GM18909 (cell line): Measurements from ENCODE around the gene UBE2R2.

Experiments used
- ATAC-seq: cut with Tn5 transposase; IDR thresholded peaks from one replicate; pipeline ENCODE4 v1.9.1; 2021; ENCODE audit warnings: mild to moderate bottlenecking; ENCODE audit not compliant: unreplicated experiment, poor library complexity

The UBE2R2 gene

GRCh38 chr9:33880211-33881089 lies 63.5 kb downstream of the UBE2R2 start:
- ATAC-seq, result no peak

DNA sequence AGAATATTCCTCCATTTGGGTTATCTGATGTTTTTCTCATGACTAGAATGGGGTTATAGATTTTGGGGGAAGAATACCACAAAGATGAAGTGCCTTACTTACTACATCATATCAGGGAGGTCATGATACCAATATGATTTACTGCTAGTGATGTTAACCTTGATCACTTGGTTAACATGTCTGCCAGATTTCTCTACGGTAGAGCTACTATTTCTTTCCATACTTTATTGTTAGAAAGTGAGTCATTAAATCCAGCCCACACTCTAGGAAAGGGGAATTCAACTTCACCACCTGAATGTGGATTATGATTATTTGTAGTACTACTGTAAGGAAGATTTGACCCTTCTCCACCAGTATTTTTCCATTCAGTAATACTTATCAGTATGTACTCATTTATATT lies 64.7 kb downstream of the UBE2R2 start:
- ATAC-seq, result no peak

DNA sequence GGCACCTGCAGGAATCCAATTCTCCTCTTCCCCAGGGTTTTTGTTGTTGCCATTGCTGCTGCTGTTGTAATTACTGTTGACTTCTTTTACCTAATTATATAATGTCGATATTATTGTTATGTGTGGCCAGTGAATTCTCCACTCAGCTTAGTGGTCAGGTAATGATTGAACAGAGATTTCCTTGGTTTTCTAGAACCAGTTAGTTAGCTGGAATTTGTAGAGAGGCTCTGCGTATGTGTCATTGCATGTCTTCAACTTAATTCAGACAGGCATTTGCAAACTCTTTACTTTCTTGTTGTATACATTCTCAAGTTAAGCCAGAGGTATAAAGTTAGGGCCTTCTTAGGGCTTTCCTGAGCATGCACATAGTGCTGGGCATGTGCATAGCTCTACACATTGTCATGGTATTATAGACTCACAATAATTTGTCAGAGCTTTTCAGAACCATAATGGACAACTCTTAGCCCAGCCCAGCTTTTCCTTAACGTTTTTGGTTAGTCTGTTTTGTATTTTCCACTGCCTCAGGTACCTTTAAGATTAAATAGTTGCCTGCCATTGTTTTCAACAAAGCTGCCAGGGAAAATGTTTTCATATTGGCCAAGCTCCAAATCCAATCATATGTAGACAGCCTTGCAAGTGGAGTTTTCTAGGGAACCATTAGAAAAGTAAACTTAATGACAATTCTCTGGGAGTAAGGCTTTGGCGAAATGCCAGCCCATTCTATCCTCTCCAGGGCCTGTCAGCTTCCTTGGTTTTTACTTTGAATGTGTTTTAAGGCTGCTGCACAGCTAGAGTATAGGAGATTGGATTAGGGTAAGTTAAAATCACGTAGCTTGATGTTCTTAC lies 68.1 kb downstream of the UBE2R2 start:
- ATAC-seq, result no peak

DNA sequence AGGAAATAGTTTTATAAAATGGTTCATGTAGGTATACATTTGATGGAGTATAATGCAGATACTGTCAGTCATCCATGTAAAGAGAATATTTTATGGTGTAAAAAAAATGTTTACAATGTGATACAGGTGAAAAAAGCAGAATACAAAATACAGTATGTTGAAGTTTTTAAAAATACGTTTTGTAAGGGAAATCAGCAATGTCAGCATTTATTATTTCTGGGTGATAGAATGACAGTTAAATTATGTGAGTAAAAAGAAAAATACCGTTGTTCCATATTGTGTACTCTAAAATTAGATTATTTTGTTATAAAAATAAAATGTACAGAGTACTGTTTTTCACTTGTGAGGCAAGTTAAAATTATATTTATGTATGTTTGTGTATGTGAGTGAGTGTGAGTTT lies 69.0 kb downstream of the UBE2R2 start:
- no peak for ATAC-seq

DNA sequence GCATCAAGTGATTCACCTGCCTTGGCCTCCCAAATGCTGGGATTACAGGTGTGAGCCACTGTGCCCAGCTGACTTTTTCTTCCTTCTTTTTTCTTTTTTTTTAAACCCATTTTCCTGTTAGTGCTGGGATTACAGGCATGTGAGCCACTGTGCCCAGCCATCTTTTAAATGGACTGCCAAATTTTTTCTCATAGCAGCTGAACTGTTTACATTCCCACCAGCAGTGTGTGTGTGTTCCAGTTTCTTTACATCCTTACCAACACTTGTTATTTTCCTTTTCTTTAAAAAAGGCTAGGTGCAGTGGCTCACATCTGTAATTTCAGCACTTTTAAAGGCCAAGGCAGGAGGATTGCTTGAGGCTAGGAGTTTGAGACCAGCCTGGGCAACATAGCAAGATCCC lies 76.9 kb downstream of the UBE2R2 start:
- ATAC-seq, result no peak

DNA sequence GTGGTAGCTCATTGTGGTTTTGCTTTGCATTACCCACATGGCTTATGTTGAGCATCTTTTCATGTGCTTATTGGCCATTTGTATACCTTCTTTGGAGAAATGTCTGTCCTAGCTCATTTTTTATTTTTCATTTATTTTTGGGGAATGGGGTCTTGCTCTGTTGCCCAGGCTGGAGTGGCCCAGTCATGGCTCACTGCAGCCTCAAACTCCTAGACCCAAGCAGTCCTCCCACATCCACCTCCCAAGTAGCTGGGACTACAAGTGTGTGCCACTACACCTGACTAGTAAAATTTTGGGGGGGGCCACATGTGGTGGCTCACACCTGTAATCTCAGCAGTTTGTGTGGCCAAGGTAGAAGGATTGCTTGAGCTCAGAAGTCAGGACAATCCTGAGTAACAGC lies 77.4 kb downstream of the UBE2R2 start:
- ATAC-seq, result no peak

DNA sequence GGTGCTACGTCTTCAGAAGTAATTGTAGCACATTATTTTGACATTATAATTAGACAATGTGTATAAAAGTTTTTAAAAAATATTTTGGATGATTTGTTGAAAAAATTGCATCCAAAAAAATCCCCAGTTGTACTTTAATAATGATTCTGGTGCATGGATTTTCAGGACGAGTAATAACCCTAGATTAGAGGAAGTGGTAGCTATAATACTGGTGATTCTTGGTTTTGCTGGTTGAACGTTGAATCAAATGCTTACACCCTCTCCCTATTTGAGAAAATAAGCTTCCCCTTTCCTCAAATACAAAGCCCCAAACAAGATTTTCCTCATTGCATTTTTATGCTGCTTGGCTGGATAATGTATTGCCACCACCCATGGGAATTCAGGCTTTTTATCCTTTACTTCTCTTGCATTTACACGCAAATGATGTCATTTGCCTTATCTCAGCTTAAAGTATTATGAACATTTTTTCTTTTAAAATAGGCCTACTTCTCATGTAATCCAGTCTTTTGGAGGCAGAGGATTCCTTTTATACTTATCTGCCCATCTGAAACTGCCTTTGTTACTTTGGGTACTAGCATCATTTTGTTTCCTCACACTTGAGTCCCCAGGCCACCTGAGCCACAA lies 86.3 kb downstream of the UBE2R2 start:
- no peak for ATAC-seq

- no peak for ATAC-seq
Observed at GRCh38 chr9:33905137-33905536, 88.2 kb downstream of the UBE2R2 start.

DNA sequence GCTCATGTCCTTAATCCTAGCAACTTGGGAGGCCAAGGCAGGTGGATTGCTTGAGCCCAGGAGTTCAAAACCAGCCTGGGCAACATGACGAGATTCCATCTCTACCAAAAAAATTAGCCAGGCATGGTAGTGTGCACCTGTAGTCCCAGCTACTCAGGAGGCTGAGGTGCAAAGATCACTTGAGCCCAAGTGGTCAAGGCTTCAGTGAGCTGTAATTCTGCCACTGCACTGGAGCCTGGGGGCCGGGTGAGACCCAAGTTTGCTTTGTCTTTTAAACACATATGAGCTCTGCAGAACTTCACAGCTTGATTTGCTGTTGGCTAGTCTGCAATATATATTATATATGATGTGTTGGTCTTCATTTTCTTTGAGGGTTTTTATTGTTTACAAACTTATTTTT lies 89.8 kb downstream of the UBE2R2 start:
- no peak for ATAC-seq

GRCh38 chr9:33907347-33907746 lies 90.4 kb downstream of the UBE2R2 start:
- ATAC-seq, result no peak

DNA sequence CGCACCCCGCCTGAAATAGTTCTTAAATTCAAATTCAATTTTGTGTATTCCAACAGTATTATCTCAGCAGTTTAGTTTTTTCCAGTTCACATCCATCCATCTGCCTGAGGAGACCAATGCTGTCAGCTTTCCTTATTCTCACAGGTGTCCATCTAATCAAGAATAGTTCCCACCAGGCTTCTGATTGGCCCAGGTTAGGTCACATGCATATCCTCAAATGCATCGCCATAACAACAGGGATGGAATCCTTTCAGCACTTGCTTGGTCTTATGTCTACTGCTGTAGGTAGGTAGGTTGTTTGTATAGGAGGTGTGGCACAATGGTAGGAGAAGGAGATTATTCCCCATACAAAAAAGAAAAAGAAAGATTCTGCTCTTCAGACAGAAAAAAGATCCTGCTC lies 91.2 kb downstream of the UBE2R2 start:
- no peak for ATAC-seq

- no peak for ATAC-seq
Observed at GRCh38 chr9:33908749-33909148, 91.8 kb downstream of the UBE2R2 start.

DNA sequence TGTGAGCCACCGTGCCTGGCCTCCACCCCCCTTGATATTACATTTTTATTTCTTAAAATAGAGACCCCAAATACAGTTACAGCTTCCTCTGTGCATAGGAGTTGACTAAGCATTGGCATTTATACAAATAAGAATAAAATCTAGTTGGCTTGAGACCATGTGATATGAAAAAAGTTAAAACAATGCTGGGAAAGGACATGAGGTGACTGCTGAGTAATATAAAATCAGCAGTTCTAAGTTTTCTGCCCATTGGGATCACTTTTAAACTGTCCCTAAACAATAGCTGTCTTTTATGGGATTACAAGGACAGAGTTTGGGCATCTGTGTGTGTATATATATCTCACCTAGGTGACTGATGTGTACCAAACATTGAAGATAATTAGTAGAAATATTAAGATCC lies 96.6 kb downstream of the UBE2R2 start:
- ATAC-seq, result no peak

DNA sequence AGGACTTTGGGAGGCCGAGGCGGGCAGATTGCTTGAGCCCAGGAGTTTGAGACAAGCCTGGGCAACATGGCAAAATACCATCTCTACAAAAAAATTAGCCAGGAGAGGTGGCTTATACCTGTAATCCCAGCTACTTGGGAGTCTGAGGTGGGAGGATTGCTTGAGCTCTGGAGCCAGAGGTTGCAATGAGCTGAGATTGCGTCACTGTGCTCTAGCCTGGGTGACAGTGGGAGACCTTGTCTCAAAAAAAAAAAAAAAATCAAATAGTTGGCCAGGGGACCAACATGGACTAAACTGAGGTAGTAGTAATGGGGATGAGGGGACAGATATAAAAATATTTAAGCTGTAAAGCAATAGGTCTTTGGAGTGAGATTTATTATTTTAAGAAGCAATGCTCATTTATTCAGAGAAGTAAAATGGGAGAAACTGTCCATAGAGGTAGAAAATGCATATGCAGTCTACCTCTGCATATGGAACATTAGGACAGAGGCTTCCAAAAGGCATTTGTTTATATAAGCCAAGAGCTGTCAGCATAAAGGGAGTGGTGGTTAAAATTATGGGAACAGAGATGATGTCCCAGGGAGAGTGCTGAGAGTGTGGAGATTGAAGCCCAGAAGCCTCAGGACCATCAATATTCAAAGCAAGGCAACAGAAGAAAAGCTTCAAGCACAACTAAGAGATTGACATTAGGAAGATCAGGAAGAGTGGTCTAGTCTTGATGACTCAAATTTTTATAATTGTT lies 98.1 kb downstream of the UBE2R2 start:
- no peak for ATAC-seq

- no peak for ATAC-seq
Observed at GRCh38 chr9:33917036-33917435, 100.1 kb downstream of the UBE2R2 start.

DNA sequence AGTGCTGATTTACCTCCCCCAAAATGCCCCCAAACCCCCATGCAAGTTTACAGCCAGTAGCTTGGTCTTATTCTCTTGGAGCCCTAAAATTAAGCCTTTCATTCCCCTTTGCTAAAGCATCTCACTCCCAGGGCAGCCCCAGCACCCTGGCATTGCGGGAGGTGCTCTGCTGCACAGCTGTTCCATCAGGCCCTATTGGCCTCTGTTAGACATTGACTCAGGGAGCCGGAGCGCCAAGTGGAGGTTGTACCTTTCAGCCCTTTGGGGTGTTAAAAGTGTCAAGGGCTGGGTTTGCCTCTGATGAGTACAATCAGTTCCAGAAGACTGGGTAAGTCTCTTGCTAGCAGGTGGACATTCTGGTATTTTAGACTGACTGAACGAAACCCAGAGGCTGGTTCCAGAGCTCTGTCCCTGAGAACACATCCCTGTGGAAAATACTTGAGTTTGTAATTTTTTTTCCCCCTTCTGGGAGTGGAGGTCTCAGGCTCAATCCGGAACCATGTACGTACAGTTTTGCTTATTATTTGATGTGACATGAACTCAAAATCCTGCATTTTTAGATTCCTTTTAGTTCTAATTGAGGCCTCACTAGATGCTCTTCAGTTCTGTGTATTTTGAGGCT lies 102.4 kb downstream of the UBE2R2 start:
- no peak for ATAC-seq

GRCh38 chr9:33921967-33922895 lies 105.3 kb downstream of the UBE2R2 start:
- ATAC-seq, result no peak

- ATAC-seq, result no peak
Observed at GRCh38 chr9:33923079-33923478, 106.1 kb downstream of the UBE2R2 start.
